Inflammatory macrophage treated with lipopolysaccharide for 1 hour (primary cell): ENCODE measurements around the gene TPRKB.
A peak's percentile ranks its signal among the peaks of the same experiment; 100 is the strongest.
"Not testable (repeated sequence)": the region's sequence is repeated elsewhere in the genome, so short reads cannot be mapped to it uniquely, and the experiment has no call there.

Experiments used
- DNase-seq, 2 donors: peaks; one replicate each; pipeline ENCODE4 v3.0.0-alpha.2; 2020 to 2022

TPRKB gene

GRCh38 chr2:73699437-73699836 lies 37.7 kb downstream of the TPRKB start:
- DNase-seq: no peak

DNA sequence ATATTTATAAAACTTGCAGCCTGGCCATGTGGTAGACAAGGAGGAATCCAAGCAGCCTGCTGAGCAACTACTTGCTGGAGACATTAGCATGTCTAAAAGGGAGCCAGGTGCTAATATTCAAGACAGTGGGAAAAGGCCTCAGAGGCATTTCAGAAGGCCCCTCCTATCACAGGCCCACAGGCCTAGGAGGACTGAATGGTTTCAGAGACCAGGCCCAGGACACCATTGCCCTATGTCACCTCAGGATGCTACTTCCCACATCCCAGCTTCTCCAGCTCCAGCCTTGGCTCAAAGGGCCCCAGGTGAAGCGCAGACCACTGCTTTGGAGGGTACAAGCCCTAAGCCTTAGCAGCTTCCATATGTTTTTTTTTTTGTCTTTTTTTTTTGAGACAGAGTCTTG lies 39.0 kb downstream of the TPRKB start:
- no peak for DNase-seq

DNA sequence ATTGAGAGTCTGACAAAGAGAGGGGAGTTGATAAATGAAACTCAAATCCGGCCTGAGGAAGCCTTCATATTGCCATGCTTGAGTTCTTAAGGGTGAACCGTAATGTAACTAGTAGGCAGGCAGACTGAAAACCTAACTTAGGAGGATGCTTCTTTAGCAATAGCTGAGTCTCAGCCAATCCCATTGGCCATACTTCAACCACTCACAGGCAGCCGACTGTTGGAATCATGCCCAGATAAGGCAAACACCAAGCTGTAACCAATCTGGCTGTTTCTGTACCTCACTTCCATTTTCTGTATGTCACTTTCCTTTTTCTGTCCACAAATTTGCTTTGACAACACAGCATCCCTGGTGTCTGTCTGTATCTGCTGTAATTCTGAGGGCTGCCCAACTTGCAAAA lies 39.5 kb downstream of the TPRKB start:
- DNase-seq: no peak

DNA sequence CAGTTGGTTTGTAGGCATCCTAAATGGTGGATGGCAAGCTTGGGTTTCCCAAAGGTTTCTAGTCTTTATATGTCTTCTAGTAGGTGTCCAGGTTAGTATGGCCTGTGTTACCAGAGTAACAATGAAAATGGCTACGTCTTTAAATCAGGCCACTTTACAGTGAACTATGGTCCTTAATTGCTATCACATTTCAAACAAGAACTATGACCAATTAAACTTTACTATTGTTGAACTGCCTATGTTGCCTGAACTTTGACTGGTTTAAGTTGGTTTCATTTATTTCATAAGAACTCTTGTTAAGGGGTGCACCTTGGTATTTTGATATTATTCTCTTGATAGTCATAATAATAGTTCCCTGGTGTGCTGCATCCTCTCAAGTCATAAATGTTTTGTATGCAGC lies 40.2 kb downstream of the TPRKB start:
- not testable (repeated sequence) for DNase-seq

DNA sequence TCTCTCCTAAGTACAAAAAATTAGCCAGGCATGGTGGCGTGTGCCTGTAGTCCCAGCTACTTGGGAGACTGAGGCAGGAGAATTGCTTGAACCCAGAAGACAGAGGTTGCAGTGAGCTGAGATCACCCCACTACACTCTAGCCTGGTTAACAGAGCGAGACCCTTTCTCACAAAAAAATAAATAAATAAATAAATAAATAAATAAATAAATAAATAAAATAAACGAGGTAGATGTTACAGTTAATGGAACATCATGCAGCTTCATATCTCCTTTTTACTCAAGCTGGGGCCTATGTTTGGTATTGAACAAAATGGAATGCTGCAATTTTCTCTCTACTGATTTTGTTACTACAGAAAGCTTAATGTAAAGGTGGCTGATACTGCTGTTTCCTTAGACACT lies 40.6 kb downstream of the TPRKB start:
- not testable (repeated sequence) for DNase-seq

DNA sequence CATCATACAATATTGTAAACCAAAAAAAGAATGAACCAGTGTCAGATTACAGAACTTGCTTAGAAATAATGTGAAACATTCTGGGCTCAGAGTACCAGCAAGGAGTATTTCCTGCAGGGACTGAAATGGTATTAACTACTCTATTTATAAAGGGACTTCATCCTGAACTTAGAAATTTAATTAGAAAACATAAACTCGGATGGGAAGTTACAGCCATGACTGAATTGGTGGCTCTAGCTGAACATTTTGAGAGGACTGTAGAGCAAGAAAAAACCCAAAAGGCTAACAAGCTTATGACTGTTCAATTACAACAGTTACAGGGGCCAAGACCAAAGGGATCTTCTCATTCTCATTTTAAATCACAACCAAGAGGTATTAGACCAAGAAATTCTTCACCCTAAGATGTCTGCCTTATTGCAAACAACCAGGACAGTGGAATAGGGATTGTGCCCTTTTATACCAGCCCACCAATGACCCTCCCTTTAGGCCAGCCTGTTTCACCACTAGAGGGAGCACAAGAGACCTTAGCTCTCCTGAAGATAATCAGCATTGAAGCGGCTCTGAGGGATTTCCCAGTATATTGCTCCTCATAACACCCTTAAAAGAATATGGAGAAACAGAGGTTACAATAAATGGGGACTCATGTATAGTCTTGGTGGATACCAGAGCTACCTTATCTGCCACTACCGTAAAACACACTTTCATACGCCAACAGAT lies 46.6 kb downstream of the TPRKB start:
- DNase-seq: peak; percentile 9 to 47

DNA sequence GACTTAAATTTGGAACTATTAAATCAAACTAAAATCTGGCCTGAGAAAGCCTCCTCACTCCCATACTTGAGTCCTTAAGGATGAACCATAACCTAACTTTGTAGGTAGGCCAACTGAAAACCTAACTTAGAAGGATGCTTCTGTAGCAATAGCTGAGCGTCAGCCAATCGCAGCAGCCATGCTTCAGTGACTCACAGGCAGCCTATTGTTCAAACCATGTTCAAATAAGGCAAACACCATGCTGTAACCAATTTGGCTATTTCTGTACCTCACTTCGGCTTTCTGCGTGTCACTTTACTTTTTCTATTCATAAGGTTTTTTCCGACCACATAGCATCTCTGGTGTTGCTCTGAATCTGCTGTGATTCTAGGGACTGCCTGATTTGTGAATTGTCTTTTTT lies 48.7 kb downstream of the TPRKB start:
- DNase-seq: not testable (repeated sequence)

- DNase-seq: no peak
Measured at GRCh38 chr2:73685764-73686438, 51.2 kb downstream of the TPRKB start.

DNA sequence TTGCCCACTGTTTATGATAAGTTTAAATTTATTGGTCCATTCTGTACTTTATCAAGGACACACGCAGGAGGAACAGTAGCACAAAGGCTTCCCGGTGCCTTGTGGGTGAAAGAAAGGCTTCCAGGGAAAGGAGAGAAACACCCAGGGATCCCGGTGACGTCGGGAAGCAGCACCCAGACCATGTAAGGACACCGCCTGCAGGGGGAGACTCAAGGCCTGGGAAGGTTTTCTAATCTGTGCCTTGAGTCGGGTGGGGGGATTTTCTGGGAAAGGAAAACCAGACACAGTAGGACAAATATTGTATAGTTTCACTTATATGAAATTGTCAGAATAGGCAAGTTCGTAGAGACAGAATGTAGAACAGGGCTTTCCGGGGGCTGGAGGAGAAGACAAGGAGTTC lies 52.2 kb downstream of the TPRKB start:
- DNase-seq: not testable (repeated sequence)

GRCh38 chr2:73684325-73684724 lies 52.8 kb downstream of the TPRKB start:
- DNase-seq: not testable (repeated sequence)

DNA sequence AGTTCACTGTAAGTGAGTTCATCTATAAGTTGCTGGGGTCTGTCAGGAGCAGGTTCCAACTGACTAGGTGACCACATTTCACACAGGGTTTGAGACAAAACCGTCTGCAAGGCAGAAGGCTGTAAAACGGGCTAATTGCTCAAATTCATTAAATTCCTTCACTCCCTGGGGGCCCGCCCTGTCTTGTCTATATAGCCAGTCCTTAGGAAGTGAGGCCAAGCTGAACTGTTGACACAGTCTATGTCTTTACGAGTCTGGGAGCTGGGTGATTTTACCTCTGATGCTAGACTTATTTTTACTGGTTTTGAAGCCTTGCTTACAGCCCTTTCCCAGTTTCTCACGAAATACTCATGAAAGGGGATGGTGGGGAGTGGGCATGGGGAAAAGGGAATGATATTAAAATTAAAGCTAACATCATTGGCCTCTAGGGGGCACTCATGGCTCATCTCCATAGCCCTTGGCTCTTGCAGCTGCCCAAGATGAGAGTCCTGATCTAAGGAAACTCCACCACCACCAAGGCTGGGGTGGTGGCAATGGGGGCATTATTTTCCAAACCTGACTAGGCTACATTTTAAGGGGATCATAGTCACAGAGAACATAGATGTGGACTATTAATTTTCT lies 57.1 kb downstream of the TPRKB start:
- peak; percentile 14 to 68 for DNase-seq
